22Rv1 (cell line): Measurements from ENCODE around the gene NARS2.
"Not testable (repeated sequence)": the region's sequence is repeated elsewhere in the genome, so short reads cannot be mapped to it uniquely, and the experiment has no call there.

Experiments
- CTCF ChIP-seq: fragments of 450-650 bp; IDR thresholded peaks from 2 replicates; pipeline ENCODE4 v1.5.1; 2017; ENCODE audit warnings: mild to moderate bottlenecking
- ZFX ChIP-seq: fragments of 450-650 bp; IDR thresholded peaks from 2 replicates; pipeline ENCODE4 v1.6.1; 2017; ENCODE audit warnings: antibody characterized with exemption, borderline replicate concordance

GRCh38 chr11:78602771-78603170 is 28.1 kb upstream of the NARS2 start:
- TF ChIP-seq CTCF, ZFX: not testable (repeated sequence)
